HUES48 (cell line): ENCODE measurements around the gene COL6A3.

ENCODE experiments used
- H3K27ac ChIP-seq: one replicate; pipeline ENCODE4 v1.7.0; 2013; ENCODE audit warnings: low read depth, low read length, inconsistent platforms
- H3K27me3 ChIP-seq: 2 replicates; pipeline ENCODE4 v1.6.1; 2013; ENCODE audit warnings: mild to moderate bottlenecking, low read length; ENCODE audit not compliant: control insufficient read depth, insufficient read depth
- H3K36me3 ChIP-seq: 2 replicates; pipeline ENCODE4 v1.6.1; 2013; ENCODE audit warnings: low read length; ENCODE audit not compliant: control insufficient read depth, insufficient read depth
- H3K4me1 ChIP-seq: 2 replicates; pipeline ENCODE4 v1.6.1; 2013; ENCODE audit warnings: mild to moderate bottlenecking, low read length; ENCODE audit not compliant: control insufficient read depth, insufficient read depth
- H3K4me3 ChIP-seq: 2 replicates; pipeline ENCODE4 v1.5.1; 2013; ENCODE audit warnings: mild to moderate bottlenecking, low read depth, low read length
- H3K9ac ChIP-seq: 2 replicates; pipeline ENCODE4 v1.6.1; 2013; ENCODE audit warnings: mild to moderate bottlenecking, low read depth, low read length, moderate library complexity
- H3K9me3 ChIP-seq: 2 replicates; pipeline ENCODE4 v1.6.1; 2013; ENCODE audit warnings: low read length; ENCODE audit not compliant: control insufficient read depth, insufficient read depth

Gene COL6A3

DNA sequence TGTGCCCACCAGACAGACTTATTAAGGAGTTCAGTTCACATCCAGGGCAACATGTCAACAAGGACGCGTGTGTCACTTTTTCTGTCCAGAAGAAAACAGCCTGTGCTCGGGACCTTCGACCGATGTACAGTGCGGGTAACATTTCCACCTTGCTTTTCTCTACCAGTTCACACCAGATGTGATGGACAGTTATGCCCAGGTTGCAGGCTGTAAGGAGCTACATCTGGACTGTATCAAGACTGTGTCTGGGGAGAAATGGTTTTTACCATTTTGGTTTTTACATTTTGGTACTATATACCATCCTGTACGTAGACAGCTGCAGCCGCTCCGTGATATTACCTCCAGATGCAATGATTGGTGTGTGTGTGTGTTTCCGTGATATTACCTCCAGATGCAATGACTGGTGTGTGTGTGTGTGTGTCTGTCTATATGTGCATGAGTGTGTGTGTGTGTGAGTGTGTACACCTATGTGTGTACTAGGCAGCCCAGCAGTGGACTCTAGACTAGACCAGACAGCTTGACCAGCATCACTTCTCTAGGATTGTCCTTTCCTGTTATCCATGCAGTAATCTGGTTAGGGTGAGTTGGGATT lies 118.0 kb downstream of the COL6A3 start:
- H3K9ac ChIP-seq = no peak overlapping the region
- no peak overlapping the region for H3K27ac ChIP-seq
- no peak overlapping the region for H3K4me3 ChIP-seq
- H3K4me1 ChIP-seq = peaks cover 5% of the 10 kb centered on the region; the same call in 1 of the 2 replicates
- H3K9me3 ChIP-seq = no peaks in the 10 kb centered on the region
- H3K36me3 ChIP-seq = no peaks in the 10 kb centered on the region
- no peaks in the 10 kb centered on the region for H3K27me3 ChIP-seq

DNA sequence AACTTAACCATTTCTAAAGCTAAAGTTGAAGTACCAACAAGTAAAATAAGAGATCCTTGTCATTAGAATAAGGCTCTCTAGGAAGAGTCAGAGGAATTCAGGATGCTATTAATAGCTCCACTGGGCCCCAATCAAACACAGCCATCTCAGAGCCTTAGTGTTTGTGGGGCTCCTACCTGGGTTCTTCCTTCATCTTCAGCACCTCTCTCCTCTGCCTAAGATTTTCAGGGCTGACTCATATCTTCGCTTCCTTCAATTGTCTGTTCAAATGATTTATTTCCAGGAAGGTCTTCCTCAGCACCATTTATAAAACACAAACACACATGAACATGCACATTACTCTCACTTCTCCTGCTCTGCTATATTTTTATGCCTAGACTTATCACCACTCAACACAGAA lies 119.5 kb downstream of the COL6A3 start:
- peaks cover 5% of the 10 kb centered on the region; the same call in 1 of the 2 replicates for H3K4me1 ChIP-seq
- no peak overlapping the region for H3K4me3 ChIP-seq
- no peak overlapping the region for H3K9ac ChIP-seq
- H3K27ac ChIP-seq = no peak overlapping the region
- H3K9me3 ChIP-seq = no peaks in the 10 kb centered on the region
- no peaks in the 10 kb centered on the region for H3K27me3 ChIP-seq
- H3K36me3 ChIP-seq = no peaks in the 10 kb centered on the region

DNA sequence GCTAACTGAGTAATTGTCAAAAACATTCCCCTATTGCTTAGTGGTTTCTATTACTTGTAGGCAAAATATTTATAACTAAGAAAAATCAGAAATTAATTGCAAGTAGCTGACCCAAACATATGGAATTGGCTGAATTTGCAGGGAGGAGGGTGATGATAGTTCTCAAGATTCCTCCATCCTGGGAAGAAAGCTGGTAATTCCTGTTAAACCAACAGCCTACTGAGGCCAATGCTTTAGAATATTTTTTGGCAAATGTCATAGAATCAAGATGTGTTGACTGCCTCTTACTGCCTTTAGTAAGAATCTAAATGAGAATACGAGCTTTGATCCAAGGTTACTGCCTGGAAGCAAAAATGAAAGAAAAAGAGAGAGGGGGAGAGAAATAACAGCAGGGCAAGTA lies 120.0 kb downstream of the COL6A3 start:
- no peak overlapping the region for H3K9ac ChIP-seq
- H3K4me3 ChIP-seq = no peak overlapping the region
- peaks cover 5% of the 10 kb centered on the region; the same call in 1 of the 2 replicates for H3K4me1 ChIP-seq
- H3K27ac ChIP-seq = no peak overlapping the region
- H3K27me3 ChIP-seq = no peaks in the 10 kb centered on the region
- no peaks in the 10 kb centered on the region for H3K36me3 ChIP-seq
- H3K9me3 ChIP-seq = no peaks in the 10 kb centered on the region

DNA sequence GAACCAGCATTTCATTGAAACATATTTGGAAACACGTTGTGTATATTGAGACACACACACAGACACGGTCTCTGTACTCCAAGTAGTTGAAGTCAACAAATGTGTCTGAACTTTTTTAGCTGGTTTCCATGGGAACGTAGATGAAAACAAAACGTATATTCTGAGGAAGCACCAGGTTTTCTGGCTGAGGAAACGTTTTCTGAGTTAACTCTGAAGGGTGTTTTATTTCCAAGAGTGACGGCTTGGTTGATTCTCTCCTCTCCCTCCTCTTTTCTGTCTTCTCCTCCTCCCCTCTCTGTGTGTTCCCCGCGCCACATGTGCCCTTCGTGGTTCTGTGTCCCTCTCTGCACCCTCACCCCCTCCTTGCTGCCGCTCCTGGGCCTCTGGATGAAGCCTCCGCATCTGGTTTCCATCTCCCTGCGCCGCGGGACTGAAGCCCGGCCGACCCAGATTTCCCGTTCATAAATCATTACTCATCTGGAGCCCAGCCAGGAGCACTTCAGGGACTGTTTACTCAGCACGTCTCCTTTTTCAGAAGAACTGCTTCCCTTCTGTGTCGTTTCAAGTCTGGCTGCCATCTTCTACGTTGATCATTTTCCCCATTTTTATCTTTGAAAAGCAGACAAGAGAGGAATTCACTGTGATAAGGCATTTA lies 122.7 kb downstream of the COL6A3 start:
- Histone ChIP-seq H3K27ac (no peak overlapping the region), H3K4me3 (no peak overlapping the region), H3K4me1 (peaks cover 5% of the 10 kb centered on the region; the same call in 1 of the 2 replicates), H3K9me3 (no peaks in the 10 kb centered on the region), H3K9ac (no peak overlapping the region), H3K27me3 (no peaks in the 10 kb centered on the region), H3K36me3 (no peaks in the 10 kb centered on the region)

DNA sequence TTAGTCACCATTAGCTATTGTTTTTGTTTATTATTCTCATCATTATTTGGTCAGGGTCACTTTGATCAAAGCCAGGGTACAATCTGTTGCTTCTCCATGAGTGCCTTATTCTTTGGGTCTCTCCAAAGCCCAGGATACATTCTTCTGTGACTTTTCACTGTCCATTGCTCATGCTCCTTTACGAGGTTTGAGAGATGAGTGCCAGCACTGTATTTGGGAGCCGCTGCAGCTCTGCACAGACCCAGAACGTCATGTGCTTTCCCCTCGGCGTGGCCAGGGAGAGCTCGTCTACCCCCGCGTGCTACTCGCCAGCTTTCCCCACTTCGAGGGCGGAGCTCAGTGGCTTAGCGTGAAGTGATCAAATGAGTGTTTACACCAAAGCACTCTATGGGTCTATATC lies 123.7 kb downstream of the COL6A3 start:
- H3K27ac ChIP-seq = no peak overlapping the region
- no peaks in the 10 kb centered on the region for H3K36me3 ChIP-seq
- no peak overlapping the region for H3K4me3 ChIP-seq
- no peaks in the 10 kb centered on the region for H3K9me3 ChIP-seq
- H3K27me3 ChIP-seq = no peaks in the 10 kb centered on the region
- H3K4me1 ChIP-seq = peaks cover 5% of the 10 kb centered on the region; the same call in 1 of the 2 replicates
- no peak overlapping the region for H3K9ac ChIP-seq

DNA sequence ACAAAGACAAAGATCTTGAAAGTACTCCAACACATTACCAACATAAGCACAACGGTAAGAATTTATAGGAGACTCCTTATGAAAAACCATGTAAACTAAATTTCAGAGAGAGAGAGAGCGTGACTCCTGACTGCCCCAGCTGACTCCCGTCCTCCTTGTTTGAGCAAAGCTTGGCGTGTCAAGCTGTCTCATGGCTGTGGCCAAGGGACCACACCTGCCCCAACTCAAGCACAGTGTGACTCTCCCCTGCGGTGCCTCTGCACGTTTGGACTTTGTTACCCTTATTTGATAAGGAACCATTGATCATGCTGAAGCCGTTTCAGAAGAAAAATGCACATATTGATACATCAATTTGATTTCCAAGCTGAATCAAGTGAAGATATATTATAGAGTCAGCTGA lies 124.8 kb downstream of the COL6A3 start:
- H3K9ac ChIP-seq = no peak overlapping the region
- no peak overlapping the region for H3K27ac ChIP-seq
- peaks cover 3% of the 10 kb centered on the region; the same call in 1 of the 2 replicates for H3K4me1 ChIP-seq
- H3K36me3 ChIP-seq = no peaks in the 10 kb centered on the region
- H3K9me3 ChIP-seq = no peaks in the 10 kb centered on the region
- no peaks in the 10 kb centered on the region for H3K27me3 ChIP-seq
- no peak overlapping the region for H3K4me3 ChIP-seq

DNA sequence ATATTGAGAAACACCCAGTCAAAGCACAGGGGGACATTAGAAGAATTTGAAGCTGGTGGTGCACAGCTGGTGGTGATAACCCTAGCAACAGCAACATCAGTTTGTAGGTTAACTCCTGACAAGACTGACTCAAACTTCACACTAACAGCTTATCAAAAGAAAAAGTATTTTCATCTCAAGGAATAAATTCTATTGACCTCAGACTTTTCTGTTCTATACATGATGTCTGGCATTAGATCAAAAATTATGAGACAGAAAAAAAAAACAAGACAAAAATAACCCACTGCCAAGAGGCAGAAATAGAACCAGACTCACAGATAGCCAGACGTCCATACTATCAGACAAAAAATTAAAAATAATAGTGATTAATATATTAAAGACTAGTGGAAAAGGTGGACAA lies 126.1 kb downstream of the COL6A3 start:
- Histone ChIP-seq H3K27me3 (no peaks in the 10 kb centered on the region), H3K27ac (no peak overlapping the region), H3K4me3 (no peak overlapping the region), H3K9ac (no peak overlapping the region), H3K36me3 (no peaks in the 10 kb centered on the region), H3K4me1 (no peaks in the 10 kb centered on the region), H3K9me3 (no peaks in the 10 kb centered on the region)

DNA sequence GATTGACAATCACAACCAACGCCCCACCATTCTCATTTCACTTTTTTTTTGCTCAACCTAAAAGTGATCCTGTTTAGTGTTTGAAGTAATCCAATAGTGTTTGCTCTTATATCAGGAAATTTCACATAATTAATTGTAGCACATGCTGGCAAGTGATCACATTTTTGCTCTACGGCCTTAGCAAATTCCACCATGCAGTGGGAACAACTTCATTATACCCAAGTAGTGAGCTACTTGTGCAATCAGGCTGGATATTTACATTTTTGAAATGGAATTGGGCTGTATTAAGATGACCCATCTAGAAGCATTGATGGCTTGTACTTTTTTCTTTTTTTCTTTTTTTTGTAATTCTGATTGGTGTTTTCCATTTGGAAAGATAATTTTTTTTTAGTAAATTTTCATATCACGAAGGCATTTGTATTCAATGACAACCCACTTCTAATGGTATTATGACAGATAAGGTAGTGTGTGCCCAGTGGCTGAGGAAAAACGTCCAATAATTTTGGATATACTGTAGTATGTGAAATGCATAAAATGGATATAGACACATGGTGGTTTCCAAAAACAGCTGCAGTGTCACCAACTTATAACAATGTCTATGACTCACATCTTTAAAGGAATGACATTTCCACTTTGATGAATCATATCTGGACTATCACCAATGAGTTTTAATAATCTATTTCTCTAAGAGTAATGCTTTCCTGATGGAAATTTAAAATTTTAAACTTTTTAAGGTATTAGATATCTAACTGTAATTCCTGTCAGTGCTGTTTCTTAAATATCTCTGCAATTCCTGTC lies 130.6 kb downstream of the COL6A3 start:
- no peaks in the 10 kb centered on the region for H3K27me3 ChIP-seq
- no peaks in the 10 kb centered on the region for H3K4me1 ChIP-seq
- no peaks in the 10 kb centered on the region for H3K36me3 ChIP-seq
- H3K9me3 ChIP-seq = no peaks in the 10 kb centered on the region
- no peak overlapping the region for H3K4me3 ChIP-seq
- H3K27ac ChIP-seq = no peak overlapping the region
- H3K9ac ChIP-seq = no peak overlapping the region

DNA sequence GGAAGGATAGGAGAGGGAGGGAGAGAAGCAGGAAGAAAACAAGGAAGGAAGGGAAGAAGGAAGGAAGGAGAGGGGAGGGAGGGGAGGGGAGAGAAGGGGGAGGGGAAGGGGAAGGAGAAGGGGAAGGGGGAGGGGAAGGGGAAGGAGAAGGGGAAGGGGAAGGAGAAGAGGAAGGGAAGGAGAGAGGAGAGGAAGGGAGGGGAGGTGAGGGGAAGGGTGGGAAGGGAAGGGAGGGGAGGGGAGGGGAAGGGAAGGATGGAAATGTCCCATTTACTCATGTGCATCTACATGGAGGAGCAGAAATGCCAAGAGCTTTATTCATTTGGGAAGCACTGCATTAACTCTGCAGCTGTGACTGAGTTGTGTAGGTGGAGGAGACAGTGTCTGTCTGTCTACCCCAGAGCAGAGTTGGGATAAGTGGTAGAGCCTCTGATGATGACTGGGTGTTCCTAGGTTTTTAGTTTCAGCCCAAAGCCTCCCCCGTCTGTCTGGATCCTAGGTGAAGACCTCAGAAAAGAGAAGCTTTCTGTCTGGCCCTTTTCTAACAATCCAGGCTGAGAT lies 131.3 kb downstream of the COL6A3 start:
- H3K4me1 ChIP-seq = no peaks in the 10 kb centered on the region
- H3K27ac ChIP-seq = no peak overlapping the region
- no peak overlapping the region for H3K9ac ChIP-seq
- H3K36me3 ChIP-seq = no peaks in the 10 kb centered on the region
- H3K9me3 ChIP-seq = no peaks in the 10 kb centered on the region
- H3K27me3 ChIP-seq = no peaks in the 10 kb centered on the region
- no peak overlapping the region for H3K4me3 ChIP-seq

DNA sequence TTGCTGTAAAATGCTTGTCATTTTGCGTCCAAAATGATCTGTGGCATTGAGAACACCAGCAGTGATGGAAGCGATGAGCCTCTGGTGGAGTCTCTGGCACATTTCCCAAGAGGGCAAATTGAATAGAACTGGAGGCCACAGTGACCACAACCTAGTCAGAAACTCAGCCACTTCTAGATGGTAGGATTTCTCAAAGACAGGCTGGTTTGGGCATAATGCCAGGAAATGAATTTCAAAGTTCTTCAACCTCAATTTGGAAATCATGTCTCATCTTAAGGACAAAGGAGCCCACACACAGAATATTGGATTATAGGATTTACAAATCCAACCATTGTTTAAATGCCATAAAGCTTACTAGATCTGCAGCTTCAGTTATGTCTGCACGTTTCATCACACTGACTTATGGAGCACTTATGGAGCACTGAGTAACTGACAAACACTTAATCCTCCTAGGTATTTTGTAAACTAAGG lies 132.1 kb downstream of the COL6A3 start:
- H3K9me3 ChIP-seq = no peaks in the 10 kb centered on the region
- H3K4me1 ChIP-seq = no peaks in the 10 kb centered on the region
- H3K4me3 ChIP-seq = no peak overlapping the region
- no peaks in the 10 kb centered on the region for H3K27me3 ChIP-seq
- no peak overlapping the region for H3K27ac ChIP-seq
- no peaks in the 10 kb centered on the region for H3K36me3 ChIP-seq
- no peak overlapping the region for H3K9ac ChIP-seq

DNA sequence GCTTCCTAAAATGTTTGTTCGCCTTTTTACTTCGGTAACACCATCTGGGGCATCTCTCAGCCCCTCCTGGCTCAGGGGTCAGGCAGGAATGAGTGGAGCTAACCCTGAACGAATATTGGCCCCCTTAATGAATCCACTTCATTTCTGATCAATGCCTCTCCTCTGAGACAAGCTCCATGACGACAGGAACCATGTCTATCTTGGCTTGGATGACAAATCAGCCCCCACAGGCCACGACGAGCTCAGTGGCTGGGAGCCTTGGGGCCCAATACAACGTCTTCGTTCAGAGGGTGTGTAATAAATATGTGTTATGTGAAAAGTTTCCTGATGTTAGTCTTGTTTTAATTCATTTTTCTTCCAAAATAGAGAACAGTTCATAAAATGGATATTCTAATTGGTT lies 133.0 kb downstream of the COL6A3 start:
- Histone ChIP-seq H3K4me1 (no peaks in the 10 kb centered on the region), H3K27ac (no peak overlapping the region), H3K4me3 (no peak overlapping the region), H3K9ac (no peak overlapping the region), H3K9me3 (no peaks in the 10 kb centered on the region), H3K36me3 (no peaks in the 10 kb centered on the region), H3K27me3 (no peaks in the 10 kb centered on the region)
